ENCODE data around the gene LRRC71.

- TF ChIP-seq CTCF (IDR thresholded peaks at IDR 0.05) (no peak), POLR2A (IDR thresholded peaks at IDR 0.05) (no peak), POLR2AphosphoS5 (IDR thresholded peaks at IDR 0.05) (no peak)
Observed at GRCh38 chr1:156938813-156939212, 18.4 kb downstream of the LRRC71 start.

Measured in breast epithelium (tissue), 3 donors.